ENCODE measurements around the gene SLN.

SLN gene

DNA sequence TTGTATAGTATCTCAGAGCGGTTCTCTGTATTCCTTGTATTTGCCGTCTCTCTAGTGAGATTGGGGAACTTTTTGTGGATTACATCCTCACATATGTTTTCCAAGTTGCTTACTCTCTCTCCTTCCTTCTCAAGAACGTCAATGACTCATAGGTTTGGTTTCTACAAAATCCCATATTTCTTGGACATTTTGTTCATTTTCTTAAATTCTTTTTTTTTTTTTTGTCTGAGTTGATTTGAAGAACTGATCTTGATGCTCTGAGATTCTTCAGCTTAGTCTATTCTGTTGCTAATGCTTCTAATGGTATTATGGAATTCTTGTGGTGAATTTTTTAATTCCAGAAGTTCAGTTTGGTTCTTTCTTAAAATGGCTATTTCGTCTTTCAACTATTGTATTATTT is 28.4 kb upstream of the SLN start:
- H3K4me1 ChIP-seq (ENCODE audit: control insufficient read depth, insufficient read depth, low read length): no peaks in the 10 kb centered on the region
- no peaks in the 10 kb centered on the region for H3K36me3 ChIP-seq (ENCODE audit: control insufficient read depth, insufficient read depth, low read length)
- H3K4me3 ChIP-seq (ENCODE audit: low read length): no peak overlapping the region
- no peak overlapping the region for H3K27ac ChIP-seq (ENCODE audit: low read depth, low read length)
- no peaks in the 10 kb centered on the region for H3K27me3 ChIP-seq (ENCODE audit: control insufficient read depth, insufficient read depth, low read length)
- no peak overlapping the region for H3K9ac ChIP-seq (ENCODE audit: low read length)

DNA sequence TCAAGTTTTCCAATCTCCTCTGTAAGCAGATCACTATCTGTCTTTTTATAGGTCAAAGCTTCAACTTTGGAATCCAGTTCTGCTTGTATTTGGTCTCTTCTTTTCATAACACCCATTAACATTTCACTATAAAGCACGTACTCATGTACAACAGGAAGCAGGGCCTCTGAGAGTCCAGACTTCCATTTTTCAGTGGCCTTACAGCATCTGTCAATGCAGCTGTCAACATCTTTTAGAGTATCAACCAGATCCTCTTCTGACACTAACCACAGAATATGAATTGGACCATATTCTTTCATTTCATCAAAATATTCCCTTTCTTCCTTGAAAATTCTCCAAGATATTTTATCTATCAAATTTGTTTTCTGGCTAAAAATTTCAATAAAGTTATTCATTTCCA is 24.7 kb upstream of the SLN start:
- Histone ChIP-seq H3K4me1 (ENCODE audit: control insufficient read depth, insufficient read depth, low read length) (no peaks in the 10 kb centered on the region), H3K27ac (ENCODE audit: low read depth, low read length) (no peak overlapping the region), H3K27me3 (ENCODE audit: control insufficient read depth, insufficient read depth, low read length) (no peaks in the 10 kb centered on the region), H3K4me3 (ENCODE audit: low read length) (no peak overlapping the region), H3K9ac (ENCODE audit: low read length) (no peak overlapping the region), H3K36me3 (ENCODE audit: control insufficient read depth, insufficient read depth, low read length) (no peaks in the 10 kb centered on the region)

DNA sequence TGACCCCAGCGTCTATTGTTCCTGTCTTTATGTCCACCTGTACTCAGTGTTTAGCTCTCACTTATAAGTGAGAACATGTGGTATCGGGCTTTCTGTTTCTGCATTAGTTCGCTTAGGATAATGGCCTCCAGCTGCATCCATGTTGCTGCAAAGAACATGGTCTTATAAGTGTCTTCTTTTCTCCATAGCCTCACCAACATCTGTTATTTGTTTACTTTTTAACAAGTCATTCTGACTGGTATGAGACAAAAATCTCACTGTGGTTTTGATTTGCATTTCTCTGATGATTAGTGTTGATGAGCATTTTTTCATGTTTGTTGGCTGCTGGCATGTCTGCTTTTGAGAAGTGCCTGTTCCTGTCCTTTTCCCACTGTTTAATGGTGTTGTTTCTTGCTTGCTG is 21.7 kb upstream of the SLN start:
- Histone ChIP-seq H3K4me3 (ENCODE audit: low read length) (no peak overlapping the region), H3K4me1 (ENCODE audit: control insufficient read depth, insufficient read depth, low read length) (no peaks in the 10 kb centered on the region), H3K27ac (ENCODE audit: low read depth, low read length) (no peak overlapping the region), H3K9ac (ENCODE audit: low read length) (no peak overlapping the region), H3K27me3 (ENCODE audit: control insufficient read depth, insufficient read depth, low read length) (no peaks in the 10 kb centered on the region), H3K36me3 (ENCODE audit: control insufficient read depth, insufficient read depth, low read length) (no peaks in the 10 kb centered on the region)

DNA sequence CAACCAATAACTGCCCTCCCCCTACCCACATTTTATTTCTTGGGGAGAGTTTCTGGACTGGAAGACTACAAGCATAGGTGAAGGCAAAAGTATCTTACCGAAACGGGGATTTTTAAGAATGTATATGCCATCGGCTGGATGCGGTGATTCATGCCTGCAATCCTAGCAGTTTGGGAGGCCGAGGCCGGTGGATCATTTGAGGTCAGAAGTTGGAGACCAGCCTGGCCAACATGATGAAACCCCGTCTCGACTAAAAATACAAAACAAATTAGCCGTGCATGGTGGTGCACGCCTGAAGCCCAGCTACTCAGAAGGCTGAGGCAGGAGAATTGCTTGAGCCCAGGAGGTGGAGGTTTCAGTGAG is 20.8 kb upstream of the SLN start:
- Histone ChIP-seq H3K9ac (ENCODE audit: low read length) (no peak overlapping the region), H3K4me3 (ENCODE audit: low read length) (no peak overlapping the region), H3K36me3 (ENCODE audit: control insufficient read depth, insufficient read depth, low read length) (no peaks in the 10 kb centered on the region), H3K4me1 (ENCODE audit: control insufficient read depth, insufficient read depth, low read length) (no peaks in the 10 kb centered on the region), H3K27me3 (ENCODE audit: control insufficient read depth, insufficient read depth, low read length) (no peaks in the 10 kb centered on the region), H3K27ac (ENCODE audit: low read depth, low read length) (no peak overlapping the region)

DNA sequence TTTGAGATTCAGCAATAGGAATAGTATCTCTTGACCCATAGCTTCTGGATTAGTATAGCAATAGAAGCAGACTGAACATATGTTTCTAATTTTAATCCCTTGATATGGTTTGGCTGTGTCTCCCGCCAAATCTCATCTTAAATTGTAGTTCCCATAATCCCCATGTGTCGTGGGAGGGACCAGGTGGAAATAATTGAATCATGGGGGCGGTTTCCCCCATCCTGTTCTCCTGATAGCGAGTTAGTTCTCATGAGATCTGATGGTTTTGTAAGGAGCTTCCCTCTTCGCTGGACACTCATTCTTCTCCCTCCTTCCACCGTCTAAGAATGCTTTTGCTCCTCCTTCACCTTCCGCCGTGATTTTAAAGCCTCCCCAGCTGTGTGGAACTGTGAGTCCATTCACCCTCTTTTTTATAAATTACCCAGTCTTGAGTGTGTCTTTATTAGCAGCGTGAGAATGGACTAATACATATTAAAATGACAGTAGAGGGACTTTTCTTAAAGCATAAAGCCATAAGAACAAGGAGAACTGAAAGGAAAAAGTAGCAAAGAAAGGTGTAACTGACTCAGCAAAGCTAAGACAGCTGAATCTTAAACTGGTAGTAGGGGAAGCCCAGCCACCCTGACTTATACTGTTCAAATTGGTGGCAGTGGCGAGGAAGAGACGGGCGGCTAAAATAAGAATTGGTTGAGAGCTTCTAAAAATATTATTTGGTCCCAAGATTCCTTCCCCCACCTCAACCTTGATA is 20.3 kb upstream of the SLN start:
- H3K27me3 ChIP-seq (ENCODE audit: control insufficient read depth, insufficient read depth, low read length): no peaks in the 10 kb centered on the region
- H3K4me3 ChIP-seq (ENCODE audit: low read length): no peak overlapping the region
- no peaks in the 10 kb centered on the region for H3K4me1 ChIP-seq (ENCODE audit: control insufficient read depth, insufficient read depth, low read length)
- H3K9ac ChIP-seq (ENCODE audit: low read length): no peak overlapping the region
- H3K27ac ChIP-seq (ENCODE audit: low read depth, low read length): no peak overlapping the region
- no peaks in the 10 kb centered on the region for H3K36me3 ChIP-seq (ENCODE audit: control insufficient read depth, insufficient read depth, low read length)

DNA sequence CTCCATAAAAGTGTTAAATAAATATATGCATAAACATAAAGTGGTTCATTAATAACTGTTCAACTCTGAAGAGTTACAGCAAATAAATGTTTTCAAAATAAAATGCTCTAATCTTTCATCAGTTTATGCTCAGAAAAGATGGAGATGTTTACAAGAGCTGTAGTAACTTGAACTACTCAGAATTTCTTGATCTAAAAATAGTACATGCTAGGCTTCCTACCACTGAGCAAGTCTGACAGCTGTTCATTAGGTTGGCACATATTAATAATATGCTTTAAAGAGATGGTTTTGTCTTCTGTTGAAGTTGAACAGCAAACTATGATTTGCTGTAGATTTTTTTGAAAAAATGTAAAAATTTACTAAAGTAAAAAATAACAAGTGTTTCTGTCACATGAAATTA is 10.8 kb upstream of the SLN start:
- H3K36me3 ChIP-seq (ENCODE audit: control insufficient read depth, insufficient read depth, low read length): no peaks in the 10 kb centered on the region
- no peak overlapping the region for H3K4me3 ChIP-seq (ENCODE audit: low read length)
- H3K27ac ChIP-seq (ENCODE audit: low read depth, low read length): no peak overlapping the region
- no peak overlapping the region for H3K9ac ChIP-seq (ENCODE audit: low read length)
- H3K4me1 ChIP-seq (ENCODE audit: control insufficient read depth, insufficient read depth, low read length): no peaks in the 10 kb centered on the region
- no peaks in the 10 kb centered on the region for H3K27me3 ChIP-seq (ENCODE audit: control insufficient read depth, insufficient read depth, low read length)

DNA sequence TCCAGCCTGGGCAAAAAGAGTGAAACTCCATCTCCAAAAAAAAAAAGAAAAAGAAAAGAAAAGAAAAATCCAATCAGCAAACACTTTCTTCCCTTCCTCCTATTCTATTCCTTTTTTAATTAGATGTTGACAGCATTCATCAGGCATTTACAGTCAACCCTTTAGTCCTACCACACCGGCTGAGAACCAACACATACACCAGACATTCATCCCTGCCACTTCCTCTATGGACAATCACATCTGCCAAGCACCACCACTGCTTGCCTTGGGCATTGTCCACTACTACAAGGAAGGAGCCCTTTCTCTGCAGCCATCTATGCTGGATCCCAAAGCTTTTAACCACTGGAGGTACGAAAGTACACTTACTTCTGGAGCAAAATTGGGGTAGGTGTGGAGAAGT is 9.4 kb upstream of the SLN start:
- Histone ChIP-seq H3K9ac (ENCODE audit: low read length) (no peak overlapping the region), H3K36me3 (ENCODE audit: control insufficient read depth, insufficient read depth, low read length) (no peaks in the 10 kb centered on the region), H3K27ac (ENCODE audit: low read depth, low read length) (no peak overlapping the region), H3K4me3 (ENCODE audit: low read length) (no peak overlapping the region), H3K4me1 (ENCODE audit: control insufficient read depth, insufficient read depth, low read length) (no peaks in the 10 kb centered on the region), H3K27me3 (ENCODE audit: control insufficient read depth, insufficient read depth, low read length) (no peaks in the 10 kb centered on the region)

DNA sequence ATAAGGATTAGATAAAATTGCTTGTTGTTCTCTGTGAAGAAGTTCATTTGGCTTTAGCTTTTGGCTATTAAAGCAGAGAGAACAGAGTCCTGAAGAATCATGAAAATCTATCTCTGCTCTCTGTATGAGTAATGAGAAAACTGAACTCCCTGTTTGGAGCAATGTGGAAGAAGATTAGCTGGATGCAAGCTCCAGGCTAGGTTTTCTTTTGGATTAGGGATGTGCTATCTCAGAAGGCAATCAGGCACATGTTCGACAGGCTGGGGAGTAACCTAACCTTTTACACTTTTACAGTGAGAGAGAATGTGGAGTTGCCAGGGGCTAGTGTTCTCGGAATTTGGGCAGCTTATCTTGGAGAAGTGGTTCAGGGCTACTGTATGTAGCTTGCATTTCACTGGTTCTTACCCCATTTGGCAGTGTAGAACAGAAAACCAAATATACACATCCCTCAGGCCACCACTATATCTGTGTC is 8.5 kb upstream of the SLN start:
- no peaks in the 10 kb centered on the region for H3K27me3 ChIP-seq (ENCODE audit: control insufficient read depth, insufficient read depth, low read length)
- H3K9ac ChIP-seq (ENCODE audit: low read length): no peak overlapping the region
- H3K4me1 ChIP-seq (ENCODE audit: control insufficient read depth, insufficient read depth, low read length): no peaks in the 10 kb centered on the region
- H3K36me3 ChIP-seq (ENCODE audit: control insufficient read depth, insufficient read depth, low read length): no peaks in the 10 kb centered on the region
- H3K4me3 ChIP-seq (ENCODE audit: low read length): no peak overlapping the region
- H3K27ac ChIP-seq (ENCODE audit: low read depth, low read length): no peak overlapping the region

DNA sequence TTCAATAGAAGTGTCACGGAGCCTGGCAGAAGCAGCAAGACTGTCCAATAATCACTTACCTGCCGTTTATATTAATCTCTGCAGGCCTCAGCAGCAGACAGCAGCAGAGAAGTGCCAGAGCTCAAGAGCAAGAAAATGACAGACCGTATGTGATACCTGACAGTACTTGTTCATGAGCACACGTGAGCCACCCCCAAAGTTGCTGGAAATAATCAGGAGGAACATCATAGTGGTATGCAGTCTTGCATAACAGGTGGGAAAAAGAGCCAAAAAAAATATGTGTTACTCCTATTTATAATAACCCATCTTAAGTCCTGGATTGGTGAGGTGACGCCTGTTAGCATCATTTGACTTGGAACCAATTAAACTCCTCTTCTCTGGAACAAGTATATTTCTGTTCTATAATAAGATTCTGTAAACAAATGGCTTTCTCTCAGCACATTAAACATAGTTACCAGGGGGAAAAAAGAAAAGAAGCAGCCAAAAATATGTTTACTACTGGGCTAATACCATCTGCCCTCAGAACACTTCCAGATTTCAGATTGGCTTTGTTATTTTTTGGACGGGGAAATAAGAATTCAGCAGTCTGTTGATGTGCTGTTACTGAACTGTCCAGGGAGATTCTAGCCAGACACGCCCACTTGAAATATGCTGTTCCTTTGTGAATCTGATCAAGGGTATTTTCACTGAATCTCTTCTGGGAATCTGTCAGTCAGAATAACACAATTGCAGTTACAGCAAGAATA is 7.9 kb upstream of the SLN start:
- H3K27ac ChIP-seq (ENCODE audit: low read depth, low read length): no peak overlapping the region
- H3K9ac ChIP-seq (ENCODE audit: low read length): no peak overlapping the region
- no peak overlapping the region for H3K4me3 ChIP-seq (ENCODE audit: low read length)
- H3K27me3 ChIP-seq (ENCODE audit: control insufficient read depth, insufficient read depth, low read length): no peaks in the 10 kb centered on the region
- H3K36me3 ChIP-seq (ENCODE audit: control insufficient read depth, insufficient read depth, low read length): no peaks in the 10 kb centered on the region
- no peaks in the 10 kb centered on the region for H3K4me1 ChIP-seq (ENCODE audit: control insufficient read depth, insufficient read depth, low read length)

DNA sequence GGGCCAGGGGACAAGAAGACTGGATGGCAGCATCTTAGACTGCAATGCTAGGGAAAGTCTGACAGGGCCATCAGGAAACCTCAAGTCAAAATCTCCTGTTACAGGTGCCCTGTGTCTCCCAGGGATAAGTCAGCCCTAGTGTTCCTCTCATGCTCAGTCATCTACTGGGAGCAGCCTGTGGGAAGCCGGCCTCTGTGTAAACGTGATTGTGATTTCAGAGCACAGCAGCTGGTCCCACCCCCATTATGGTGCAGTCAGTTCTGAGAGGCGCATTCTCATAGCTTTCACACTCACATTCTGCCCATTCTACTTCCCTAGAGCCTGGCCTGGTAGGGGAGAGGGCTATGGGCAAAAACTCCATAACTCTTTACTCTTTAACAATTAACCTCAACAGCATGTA is 7.2 kb upstream of the SLN start:
- H3K4me1 ChIP-seq (ENCODE audit: control insufficient read depth, insufficient read depth, low read length): no peaks in the 10 kb centered on the region
- H3K9ac ChIP-seq (ENCODE audit: low read length): no peak overlapping the region
- no peak overlapping the region for H3K27ac ChIP-seq (ENCODE audit: low read depth, low read length)
- H3K27me3 ChIP-seq (ENCODE audit: control insufficient read depth, insufficient read depth, low read length): no peaks in the 10 kb centered on the region
- H3K36me3 ChIP-seq (ENCODE audit: control insufficient read depth, insufficient read depth, low read length): no peaks in the 10 kb centered on the region
- H3K4me3 ChIP-seq (ENCODE audit: low read length): no peak overlapping the region

DNA sequence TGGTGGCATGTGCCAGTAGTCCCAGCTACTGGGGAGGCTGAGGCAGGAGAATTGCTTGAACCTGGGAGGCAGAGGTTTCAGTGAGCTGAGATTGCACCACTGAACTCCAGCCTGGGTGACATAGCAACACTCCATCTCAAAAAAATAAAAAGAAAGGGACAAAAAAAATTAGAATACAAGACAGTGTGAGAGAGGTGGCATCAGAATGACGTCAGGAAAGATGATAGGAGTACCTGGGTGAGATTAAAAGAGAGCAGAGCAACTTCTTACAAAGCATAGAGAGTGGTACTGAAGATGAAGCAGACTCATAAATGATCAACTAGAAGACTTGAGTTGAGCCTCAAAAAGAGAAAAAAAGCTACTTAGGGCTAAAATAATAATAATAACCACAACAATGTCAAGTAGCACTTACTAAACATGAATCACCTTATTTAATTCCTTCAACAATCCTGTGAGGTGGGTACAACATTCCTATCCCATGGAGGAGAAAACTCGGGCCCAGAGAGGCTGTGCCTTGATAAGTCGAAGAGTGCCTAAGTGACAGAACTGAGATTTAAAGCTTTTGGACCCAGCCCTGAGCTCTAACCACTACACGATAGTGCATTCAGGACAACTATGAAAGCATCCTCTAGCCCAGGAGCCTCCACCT is 5.2 kb upstream of the SLN start:
- Histone ChIP-seq H3K27ac (ENCODE audit: low read depth, low read length) (no peak overlapping the region), H3K4me3 (ENCODE audit: low read length) (no peak overlapping the region), H3K27me3 (ENCODE audit: control insufficient read depth, insufficient read depth, low read length) (no peaks in the 10 kb centered on the region), H3K4me1 (ENCODE audit: control insufficient read depth, insufficient read depth, low read length) (no peaks in the 10 kb centered on the region), H3K9ac (ENCODE audit: low read length) (no peak overlapping the region), H3K36me3 (ENCODE audit: control insufficient read depth, insufficient read depth, low read length) (no peaks in the 10 kb centered on the region)

DNA sequence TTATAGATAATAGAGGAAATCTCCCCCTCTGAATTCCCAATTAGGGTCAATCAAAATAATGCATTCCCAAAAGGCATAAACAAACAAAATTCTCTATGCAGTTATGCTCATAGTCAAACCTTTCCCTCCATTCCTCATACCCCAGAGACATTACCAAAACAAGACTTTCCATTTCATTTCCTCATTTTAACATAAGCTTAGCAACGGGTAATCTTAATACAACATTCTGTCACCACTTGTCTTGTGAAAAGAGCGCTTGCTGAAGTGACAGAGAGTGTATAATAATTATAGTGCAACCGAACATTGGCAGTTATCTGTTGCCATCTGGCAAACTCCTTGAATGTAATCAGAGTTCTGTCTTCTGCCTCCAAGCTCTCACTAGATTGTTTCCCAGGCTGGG is 1.2 kb upstream of the SLN start:
- H3K27me3 ChIP-seq (ENCODE audit: control insufficient read depth, insufficient read depth, low read length): no peaks in the 10 kb centered on the region
- no peak overlapping the region for H3K27ac ChIP-seq (ENCODE audit: low read depth, low read length)
- H3K9ac ChIP-seq (ENCODE audit: low read length): no peak overlapping the region
- H3K4me3 ChIP-seq (ENCODE audit: low read length): no peak overlapping the region
- no peaks in the 10 kb centered on the region for H3K4me1 ChIP-seq (ENCODE audit: control insufficient read depth, insufficient read depth, low read length)
- no peaks in the 10 kb centered on the region for H3K36me3 ChIP-seq (ENCODE audit: control insufficient read depth, insufficient read depth, low read length)
